DMS153 treated with DMSO at 0.1 percent for 48 hours (cell line): ENCODE results near the gene PPP1R7.

Source experiments
- DNase-seq: peaks from one replicate; lab custom pipeline; 2025; ENCODE audit not compliant: unreplicated experiment; lab: John Stamatoyannopoulos, UW

The PPP1R7 gene

GRCh38 chr2:241161646-241162281, 11.5 kb downstream of the PPP1R7 start:
- DNase-seq = no peak

GRCh38 chr2:241163601-241164118, 13.4 kb downstream of the PPP1R7 start:
- DNase-seq = no peak

GRCh38 chr2:241168366-241168765, 18.1 kb downstream of the PPP1R7 start:
- no peak for DNase-seq

- no peak for DNase-seq
Observed at GRCh38 chr2:241173557-241173956, 23.3 kb downstream of the PPP1R7 start.

GRCh38 chr2:241177526-241178334, 27.5 kb downstream of the PPP1R7 start:
- DNase-seq = no peak

- no peak for DNase-seq
Observed at GRCh38 chr2:241178961-241179360, 28.7 kb downstream of the PPP1R7 start.

GRCh38 chr2:241179899-241180298, 29.6 kb downstream of the PPP1R7 start:
- no peak for DNase-seq

GRCh38 chr2:241180495-241180894, 30.2 kb downstream of the PPP1R7 start:
- DNase-seq = no peak

- DNase-seq = no peak
Observed at GRCh38 chr2:241182126-241182525, 31.9 kb downstream of the PPP1R7 start.

- no peak for DNase-seq
Observed at GRCh38 chr2:241182531-241183133, 32.4 kb downstream of the PPP1R7 start.

GRCh38 chr2:241183221-241183620, 33.0 kb downstream of the PPP1R7 start:
- DNase-seq = no peak

- no peak for DNase-seq
Observed at GRCh38 chr2:241184901-241185300, 34.6 kb downstream of the PPP1R7 start.

GRCh38 chr2:241185961-241186360, 35.7 kb downstream of the PPP1R7 start:
- no peak for DNase-seq

- no peak for DNase-seq
Observed at GRCh38 chr2:241187101-241187917, 37.0 kb downstream of the PPP1R7 start.

GRCh38 chr2:241187918-241188234, 37.6 kb downstream of the PPP1R7 start:
- DNase-seq = no peak

GRCh38 chr2:241188361-241189092, 38.3 kb downstream of the PPP1R7 start, which contains the start of gene ANO7:
Gene ANO7, plus strand, starts transcription at chr2:241188677. Its CDS starts 1,387 bp downstream, at chr2:241190064.
- DNase-seq = peak; percentile 3

GRCh38 chr2:241189093-241189855, 39.0 kb downstream of the PPP1R7 start:
- DNase-seq = no peak

- no peak for DNase-seq
Observed at GRCh38 chr2:241189856-241190201, 39.6 kb downstream of the PPP1R7 start.

- no peak for DNase-seq
Observed at GRCh38 chr2:241190291-241190981, 40.2 kb downstream of the PPP1R7 start.
